Measurements from ENCODE around the gene TMEM14A.

DNA sequence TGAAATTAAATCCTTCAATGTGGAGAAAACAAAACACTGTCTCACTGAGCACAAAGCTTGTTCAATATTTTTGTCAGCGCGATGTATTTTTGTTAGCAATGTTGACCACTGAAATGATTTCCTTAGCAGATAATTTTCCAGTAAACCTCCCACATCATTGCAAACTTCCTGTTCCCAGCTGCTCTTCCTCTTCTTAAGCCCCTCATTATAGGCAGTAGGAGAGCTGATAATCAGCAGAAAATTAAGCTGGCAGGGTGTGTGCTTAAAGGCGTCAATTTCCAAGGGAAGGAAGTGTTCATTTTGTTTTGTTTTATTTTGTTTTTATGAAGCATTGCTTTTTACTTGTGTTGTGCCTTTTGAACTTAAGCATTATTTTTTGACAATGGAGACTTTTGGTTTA lies 29.1 kb upstream of the TMEM14A start:
- TF ChIP-seq, protein P1, sequence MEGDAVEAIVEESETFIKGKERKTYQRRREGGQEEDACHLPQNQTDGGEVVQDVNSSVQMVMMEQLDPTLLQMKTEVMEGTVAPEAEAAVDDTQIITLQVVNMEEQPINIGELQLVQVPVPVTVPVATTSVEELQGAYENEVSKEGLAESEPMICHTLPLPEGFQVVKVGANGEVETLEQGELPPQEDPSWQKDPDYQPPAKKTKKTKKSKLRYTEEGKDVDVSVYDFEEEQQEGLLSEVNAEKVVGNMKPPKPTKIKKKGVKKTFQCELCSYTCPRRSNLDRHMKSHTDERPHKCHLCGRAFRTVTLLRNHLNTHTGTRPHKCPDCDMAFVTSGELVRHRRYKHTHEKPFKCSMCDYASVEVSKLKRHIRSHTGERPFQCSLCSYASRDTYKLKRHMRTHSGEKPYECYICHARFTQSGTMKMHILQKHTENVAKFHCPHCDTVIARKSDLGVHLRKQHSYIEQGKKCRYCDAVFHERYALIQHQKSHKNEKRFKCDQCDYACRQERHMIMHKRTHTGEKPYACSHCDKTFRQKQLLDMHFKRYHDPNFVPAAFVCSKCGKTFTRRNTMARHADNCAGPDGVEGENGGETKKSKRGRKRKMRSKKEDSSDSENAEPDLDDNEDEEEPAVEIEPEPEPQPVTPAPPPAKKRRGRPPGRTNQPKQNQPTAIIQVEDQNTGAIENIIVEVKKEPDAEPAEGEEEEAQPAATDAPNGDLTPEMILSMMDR (IDR thresholded peaks at IDR 0.05) = no peak
- no peak for TF ChIP-seq EP300 (IDR thresholded peaks at IDR 0.05)
